LNCAP (cell line): Measurements from ENCODE around the gene LAMA3.

Experiments
- TF ChIP-seq, protein P1 (sequence below): fragments of 450-650 bp; IDR thresholded peaks from 2 replicates; pipeline ENCODE4 v1.5.1; 2017; ENCODE audit warnings: mild to moderate bottlenecking

Gene LAMA3

DNA sequence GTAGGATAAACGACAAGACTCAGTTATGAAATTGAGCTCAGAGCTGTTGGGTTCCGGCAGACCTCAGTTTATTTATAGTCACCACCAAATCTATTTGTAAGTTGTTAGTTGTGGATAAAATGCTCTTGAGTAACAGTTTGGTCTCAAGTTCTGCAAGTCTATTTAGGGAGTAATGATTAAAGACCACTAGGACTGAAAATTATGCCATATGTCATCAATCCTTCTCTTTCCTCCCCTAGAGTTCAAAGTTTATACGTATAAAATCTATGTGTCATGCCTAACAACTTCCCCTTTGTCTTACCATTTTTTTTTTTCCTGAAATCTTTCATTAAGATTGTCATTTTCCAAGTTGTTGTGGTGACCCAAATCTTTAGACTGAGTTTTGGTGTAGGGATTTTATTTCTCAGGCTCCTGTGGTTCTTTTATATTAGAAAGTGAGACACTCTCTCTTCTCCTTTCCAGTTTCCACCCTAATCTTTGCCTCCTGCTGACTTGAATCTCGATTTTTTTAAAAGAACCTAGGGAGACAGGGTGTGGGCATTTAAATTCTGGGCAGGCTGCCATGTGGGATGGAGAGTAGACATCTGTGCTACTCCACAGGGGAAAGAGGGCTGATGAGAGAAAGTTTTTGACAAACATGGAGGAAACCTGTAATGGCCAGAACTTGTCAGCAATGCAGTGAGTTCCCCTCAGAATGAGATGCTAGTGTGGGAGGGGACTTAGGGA is 51.0 kb downstream of the LAMA3 start:
- TF ChIP-seq, protein P1, sequence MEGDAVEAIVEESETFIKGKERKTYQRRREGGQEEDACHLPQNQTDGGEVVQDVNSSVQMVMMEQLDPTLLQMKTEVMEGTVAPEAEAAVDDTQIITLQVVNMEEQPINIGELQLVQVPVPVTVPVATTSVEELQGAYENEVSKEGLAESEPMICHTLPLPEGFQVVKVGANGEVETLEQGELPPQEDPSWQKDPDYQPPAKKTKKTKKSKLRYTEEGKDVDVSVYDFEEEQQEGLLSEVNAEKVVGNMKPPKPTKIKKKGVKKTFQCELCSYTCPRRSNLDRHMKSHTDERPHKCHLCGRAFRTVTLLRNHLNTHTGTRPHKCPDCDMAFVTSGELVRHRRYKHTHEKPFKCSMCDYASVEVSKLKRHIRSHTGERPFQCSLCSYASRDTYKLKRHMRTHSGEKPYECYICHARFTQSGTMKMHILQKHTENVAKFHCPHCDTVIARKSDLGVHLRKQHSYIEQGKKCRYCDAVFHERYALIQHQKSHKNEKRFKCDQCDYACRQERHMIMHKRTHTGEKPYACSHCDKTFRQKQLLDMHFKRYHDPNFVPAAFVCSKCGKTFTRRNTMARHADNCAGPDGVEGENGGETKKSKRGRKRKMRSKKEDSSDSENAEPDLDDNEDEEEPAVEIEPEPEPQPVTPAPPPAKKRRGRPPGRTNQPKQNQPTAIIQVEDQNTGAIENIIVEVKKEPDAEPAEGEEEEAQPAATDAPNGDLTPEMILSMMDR, result no peak

DNA sequence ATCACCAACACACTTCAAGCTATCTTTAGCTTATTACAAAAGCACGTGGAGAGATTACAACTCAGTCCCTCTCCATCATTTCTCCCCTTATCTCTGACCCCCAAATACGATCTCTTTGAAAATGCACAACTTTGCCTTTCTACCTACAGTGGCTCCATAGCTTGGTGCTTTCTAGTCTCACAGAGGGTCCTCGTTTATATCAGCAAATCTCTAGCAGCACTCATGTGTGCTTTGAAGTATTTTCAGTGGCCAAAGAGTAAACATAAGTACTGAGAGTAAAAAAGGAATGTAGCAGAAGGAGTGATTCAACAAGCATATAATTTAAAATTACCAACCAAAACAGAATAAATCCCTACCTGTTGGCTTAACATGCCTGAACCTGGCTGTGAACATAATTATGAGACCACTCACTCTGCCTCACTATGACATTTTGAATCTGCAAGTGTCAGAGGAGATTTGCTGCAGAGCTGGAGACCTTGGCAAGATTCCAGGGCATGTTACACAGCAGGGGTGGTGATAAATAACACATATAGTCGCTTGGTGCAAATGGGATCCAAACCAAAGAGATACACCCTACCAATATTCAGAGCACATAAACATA is 54.6 kb downstream of the LAMA3 start:
- TF ChIP-seq, protein P1, result no peak

DNA sequence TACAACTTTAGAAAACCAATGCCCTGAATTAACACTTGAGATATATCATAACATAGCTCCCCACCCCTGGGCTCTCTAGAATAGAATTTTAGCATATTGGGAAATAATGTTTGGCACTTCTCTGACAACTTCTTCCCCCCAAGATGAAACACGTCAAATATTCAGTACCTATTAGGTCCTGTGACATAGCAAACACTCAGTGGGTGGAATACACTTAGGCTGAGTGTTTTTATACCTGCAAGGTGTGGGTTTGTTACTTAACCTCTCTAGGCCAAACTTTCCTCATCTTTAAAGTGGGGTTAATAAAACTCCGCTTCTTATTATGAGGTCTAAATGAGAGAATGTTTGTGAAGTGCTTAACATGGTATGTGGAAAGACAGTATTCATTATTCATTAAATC is 56.1 kb downstream of the LAMA3 start:
- TF ChIP-seq, protein P1, result no peak

DNA sequence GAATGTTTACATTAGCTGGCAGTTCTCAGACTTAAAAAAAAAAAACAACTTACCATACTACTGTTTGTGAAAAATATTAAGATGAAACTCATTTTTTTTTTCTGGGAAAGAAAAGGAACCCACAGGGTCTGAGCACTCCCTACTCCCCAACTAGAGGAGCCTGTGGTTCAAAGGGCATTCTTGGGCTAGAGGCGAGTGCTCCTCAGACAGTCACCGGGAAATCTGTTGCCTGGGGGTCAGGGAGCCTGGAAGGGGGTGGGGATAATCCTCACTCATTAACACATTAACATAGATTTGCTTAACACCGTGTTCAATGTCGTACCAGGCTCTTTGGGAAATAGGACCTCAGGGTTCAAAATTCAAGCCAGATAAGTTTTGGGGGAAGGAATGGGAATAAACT is 57.6 kb downstream of the LAMA3 start:
- TF ChIP-seq, protein P1, result no peak

DNA sequence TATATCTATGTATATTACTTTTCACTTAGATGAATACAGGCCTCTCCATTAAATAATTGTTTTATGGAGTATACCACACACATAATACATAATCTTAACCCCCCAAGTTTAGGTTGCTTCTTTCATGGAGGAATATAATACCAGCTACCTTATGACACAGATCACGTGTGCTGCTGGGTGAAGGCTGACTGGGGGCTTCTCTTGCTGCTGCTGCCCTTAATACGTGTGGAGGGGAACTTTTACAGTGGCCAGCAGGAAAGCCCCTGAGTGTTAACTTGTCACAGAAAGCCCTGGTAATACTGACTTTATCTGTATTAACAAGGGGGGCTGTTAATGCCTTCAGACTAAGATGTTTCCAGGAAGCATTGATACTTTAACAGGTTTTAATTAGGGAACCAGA is 63.1 kb downstream of the LAMA3 start:
- TF ChIP-seq, protein P1, result no peak

DNA sequence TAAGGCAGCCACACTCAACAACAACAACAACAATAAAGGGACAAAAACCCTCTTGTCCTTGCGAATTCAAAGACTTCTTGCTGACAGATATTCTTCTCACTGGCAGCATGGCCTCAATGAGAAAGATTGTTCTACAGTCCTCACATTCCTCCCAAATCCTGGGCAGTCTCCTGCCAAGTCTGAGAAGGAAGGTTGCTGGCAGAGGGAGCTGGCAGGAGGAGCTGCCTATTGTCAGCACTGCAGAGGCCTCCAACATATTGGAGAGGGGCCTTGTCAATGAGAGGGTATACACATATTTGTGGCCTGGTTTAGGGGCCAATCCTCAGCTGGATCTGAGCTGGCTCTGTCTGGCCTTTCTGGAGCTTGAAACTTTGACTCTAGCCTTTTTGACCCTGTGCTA is 63.5 kb downstream of the LAMA3 start:
- TF ChIP-seq, protein P1, result no peak

DNA sequence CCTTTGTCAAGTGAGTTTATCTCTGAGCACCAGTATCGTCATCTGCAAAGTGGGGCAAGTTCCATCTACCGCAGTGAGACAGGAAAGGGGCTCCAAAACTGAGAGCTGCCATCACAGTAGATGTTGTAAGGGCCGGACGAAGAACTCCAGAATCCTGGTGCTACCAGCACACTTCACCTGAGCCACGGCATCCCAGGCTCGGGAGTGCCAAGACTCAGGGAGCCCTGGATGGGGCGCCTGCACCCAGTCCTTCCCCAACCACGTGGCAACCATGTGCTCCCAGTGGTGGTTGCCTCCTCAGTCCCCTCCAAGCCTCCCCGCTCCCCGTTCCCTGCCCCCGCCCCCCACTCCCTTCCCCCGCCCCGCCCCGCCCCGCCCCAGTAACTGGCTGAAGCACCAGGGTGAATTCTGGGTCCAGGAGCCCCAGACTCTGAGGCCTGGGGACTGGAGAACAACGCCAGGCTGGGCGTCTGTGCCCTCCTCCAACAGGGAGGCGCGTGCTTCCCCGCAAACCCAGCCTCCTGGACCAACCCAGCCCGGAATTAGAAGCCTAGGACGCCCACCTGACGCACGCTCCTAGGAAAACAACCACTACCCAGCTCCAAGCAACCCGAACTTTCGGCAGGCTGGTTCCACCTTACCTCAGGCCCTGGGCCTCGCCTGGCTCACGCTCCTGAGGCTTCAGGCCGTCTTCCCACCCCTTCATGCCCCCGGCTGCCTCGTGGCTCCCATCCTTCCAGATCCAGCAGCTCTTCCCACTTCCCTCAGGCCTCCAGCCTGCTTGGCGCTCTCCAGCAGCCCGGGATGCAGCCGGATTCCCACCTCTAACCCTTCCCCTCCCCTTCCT is 67.6 kb downstream of the LAMA3 start:
- TF ChIP-seq, protein P1, result no peak
